ENCODE results near the gene OR6Y1.

The OR6Y1 gene

DNA sequence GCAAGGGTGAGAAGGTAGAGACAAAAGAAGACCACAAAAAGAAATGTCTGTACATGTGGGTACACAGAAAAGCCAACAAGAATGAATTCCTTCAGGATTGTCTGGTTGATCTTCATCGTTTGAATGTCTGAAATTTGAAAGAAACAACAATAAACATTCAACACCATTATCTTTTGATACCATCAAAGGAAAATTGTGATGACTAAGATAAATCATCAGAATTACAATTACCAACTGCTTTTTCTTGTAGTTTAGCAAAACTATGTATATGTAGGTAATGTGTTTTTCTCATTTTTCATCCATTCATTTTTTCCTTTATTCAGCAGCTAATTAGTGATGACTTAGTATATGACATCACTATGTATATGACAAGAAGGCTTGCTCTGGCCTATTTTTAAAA is 25.5 kb upstream of the OR6Y1 start, which contains the start of gene OR10X1:
TSS of gene OR10X1 (minus strand) at position 167 of the 400 bp plus-strand sequence. CDS start at position 167, 0 bp downstream.
- Histone ChIP-seq H3K4me1 (ENCODE audit: low read length) (no peaks in the 10 kb centered on the region), H2AFZ (ENCODE audit: low read depth, low read length) (no peak within 1 kb of the TSS), H3K36me3 (replicated peaks; ENCODE audit: low read depth, low read length) (no peaks in the 10 kb centered on the region), H3K4me3 (ENCODE audit: low read length) (no peak within 1 kb of the TSS), H3K79me2 (ENCODE audit: low read length) (no peaks in the 10 kb centered on the region), H3K9ac (ENCODE audit: low read length) (no peak within 1 kb of the TSS), H4K20me1 (ENCODE audit: insufficient read depth, low read length) (no peaks in the 10 kb centered on the region), H3K27ac (ENCODE audit: low read length) (no peak within 1 kb of the TSS), H3K27me3 (ENCODE audit: low read depth, low read length) (no peaks in the 10 kb centered on the region), H3K9me3 (ENCODE audit: insufficient read depth, low read length) (no peaks in the 10 kb centered on the region), H3K4me2 (ENCODE audit: low read length) (no peak within 1 kb of the TSS)
- TF ChIP-seq, protein P1, sequence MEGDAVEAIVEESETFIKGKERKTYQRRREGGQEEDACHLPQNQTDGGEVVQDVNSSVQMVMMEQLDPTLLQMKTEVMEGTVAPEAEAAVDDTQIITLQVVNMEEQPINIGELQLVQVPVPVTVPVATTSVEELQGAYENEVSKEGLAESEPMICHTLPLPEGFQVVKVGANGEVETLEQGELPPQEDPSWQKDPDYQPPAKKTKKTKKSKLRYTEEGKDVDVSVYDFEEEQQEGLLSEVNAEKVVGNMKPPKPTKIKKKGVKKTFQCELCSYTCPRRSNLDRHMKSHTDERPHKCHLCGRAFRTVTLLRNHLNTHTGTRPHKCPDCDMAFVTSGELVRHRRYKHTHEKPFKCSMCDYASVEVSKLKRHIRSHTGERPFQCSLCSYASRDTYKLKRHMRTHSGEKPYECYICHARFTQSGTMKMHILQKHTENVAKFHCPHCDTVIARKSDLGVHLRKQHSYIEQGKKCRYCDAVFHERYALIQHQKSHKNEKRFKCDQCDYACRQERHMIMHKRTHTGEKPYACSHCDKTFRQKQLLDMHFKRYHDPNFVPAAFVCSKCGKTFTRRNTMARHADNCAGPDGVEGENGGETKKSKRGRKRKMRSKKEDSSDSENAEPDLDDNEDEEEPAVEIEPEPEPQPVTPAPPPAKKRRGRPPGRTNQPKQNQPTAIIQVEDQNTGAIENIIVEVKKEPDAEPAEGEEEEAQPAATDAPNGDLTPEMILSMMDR (IDR thresholded peaks at IDR 0.05; ENCODE audit: low read depth, low read length) = no peak
- TF ChIP-seq EZH2phosphoT487 (IDR thresholded peaks at IDR 0.05; ENCODE audit: low read depth) = no peak

DNA sequence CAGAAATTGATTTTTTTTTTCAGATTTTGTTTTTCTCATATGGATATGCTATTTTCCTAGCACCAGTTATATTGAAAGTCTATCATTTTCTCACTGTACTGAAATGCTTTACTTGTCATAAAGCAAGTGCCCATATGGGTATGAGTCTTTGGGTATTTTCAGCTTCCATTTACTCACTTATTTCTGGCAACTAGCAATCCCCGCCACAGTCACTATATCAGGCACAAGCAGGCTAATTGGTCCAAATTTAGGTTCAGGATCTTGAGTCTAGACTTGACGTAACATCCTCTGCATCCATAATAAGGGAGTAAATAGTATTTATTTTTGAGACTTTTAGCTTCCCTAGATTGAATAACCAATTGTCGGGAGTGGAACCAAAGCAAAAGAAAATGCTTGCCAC is 23.4 kb upstream of the OR6Y1 start:
- Histone ChIP-seq H3K9me3 (ENCODE audit: insufficient read depth, low read length) (no peaks in the 10 kb centered on the region), H3K79me2 (ENCODE audit: low read length) (no peaks in the 10 kb centered on the region), H3K4me1 (ENCODE audit: low read length) (no peaks in the 10 kb centered on the region), H3K4me2 (ENCODE audit: low read length) (no peak overlapping the region), H3K9ac (ENCODE audit: low read length) (no peak overlapping the region), H2AFZ (ENCODE audit: low read depth, low read length) (no peak overlapping the region), H4K20me1 (ENCODE audit: insufficient read depth, low read length) (no peaks in the 10 kb centered on the region), H3K36me3 (replicated peaks; ENCODE audit: low read depth, low read length) (no peaks in the 10 kb centered on the region), H3K27ac (ENCODE audit: low read length) (no peak overlapping the region), H3K4me3 (ENCODE audit: low read length) (no peak overlapping the region), H3K27me3 (ENCODE audit: low read depth, low read length) (no peaks in the 10 kb centered on the region)
- TF ChIP-seq, protein P1 (IDR thresholded peaks at IDR 0.05; ENCODE audit: low read depth, low read length) = no peak
- no peak for TF ChIP-seq EZH2phosphoT487 (IDR thresholded peaks at IDR 0.05; ENCODE audit: low read depth)

DNA sequence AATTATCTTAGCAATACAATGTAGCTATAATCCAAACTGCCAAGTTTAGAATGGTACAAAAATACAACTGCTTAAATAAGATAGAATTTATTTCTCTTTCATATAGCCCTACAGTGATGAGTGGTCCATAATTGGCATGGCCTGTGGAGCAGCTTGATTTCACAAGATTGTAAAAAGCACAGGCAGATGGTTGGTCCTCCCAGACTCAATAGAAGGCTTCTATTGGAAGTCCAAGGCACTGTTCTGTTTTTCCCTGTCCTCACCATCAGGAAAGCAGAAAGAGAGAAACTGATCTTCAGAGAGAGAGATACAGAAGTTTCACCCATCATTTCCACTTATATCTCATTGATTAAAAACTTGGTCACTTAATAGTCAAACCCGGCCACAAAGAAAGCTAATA is 18.0 kb upstream of the OR6Y1 start:
- Histone ChIP-seq H3K36me3 (replicated peaks; ENCODE audit: low read depth, low read length) (no peaks in the 10 kb centered on the region), H3K4me1 (ENCODE audit: low read length) (no peaks in the 10 kb centered on the region), H3K79me2 (ENCODE audit: low read length) (no peaks in the 10 kb centered on the region), H3K9ac (ENCODE audit: low read length) (no peak overlapping the region), H3K27ac (ENCODE audit: low read length) (no peak overlapping the region), H3K27me3 (ENCODE audit: low read depth, low read length) (no peaks in the 10 kb centered on the region), H3K9me3 (ENCODE audit: insufficient read depth, low read length) (no peaks in the 10 kb centered on the region), H4K20me1 (ENCODE audit: insufficient read depth, low read length) (no peaks in the 10 kb centered on the region), H2AFZ (ENCODE audit: low read depth, low read length) (no peak overlapping the region), H3K4me3 (ENCODE audit: low read length) (no peak overlapping the region), H3K4me2 (ENCODE audit: low read length) (no peak overlapping the region)
- TF ChIP-seq EZH2phosphoT487 (IDR thresholded peaks at IDR 0.05; ENCODE audit: low read depth) = no peak
- TF ChIP-seq, protein P1 (IDR thresholded peaks at IDR 0.05; ENCODE audit: low read depth, low read length) = no peak

- Histone ChIP-seq H3K9me3 (ENCODE audit: insufficient read depth, low read length) (no peaks in the 10 kb centered on the region), H2AFZ (ENCODE audit: low read depth, low read length) (no peak within 1 kb of the TSS), H3K9ac (ENCODE audit: low read length) (no peak within 1 kb of the TSS), H3K4me2 (ENCODE audit: low read length) (no peak within 1 kb of the TSS), H3K27me3 (ENCODE audit: low read depth, low read length) (no peaks in the 10 kb centered on the region), H3K27ac (ENCODE audit: low read length) (no peak within 1 kb of the TSS), H3K79me2 (ENCODE audit: low read length) (no peaks in the 10 kb centered on the region), H3K36me3 (replicated peaks; ENCODE audit: low read depth, low read length) (no peaks in the 10 kb centered on the region), H3K4me3 (ENCODE audit: low read length) (no peak within 1 kb of the TSS), H4K20me1 (ENCODE audit: insufficient read depth, low read length) (no peaks in the 10 kb centered on the region), H3K4me1 (ENCODE audit: low read length) (no peaks in the 10 kb centered on the region)
- no peak for TF ChIP-seq EZH2phosphoT487 (IDR thresholded peaks at IDR 0.05; ENCODE audit: low read depth)
- TF ChIP-seq, protein P1 (IDR thresholded peaks at IDR 0.05; ENCODE audit: low read depth, low read length) = no peak
These were observed 16.3 kb upstream of the OR6Y1 start, which contains the start of gene OR6P1 for GRCh38 chr1:158570480-158570879. TSS of gene OR6P1 (minus strand) at chr1:158570580. CDS start at chr1:158563604, 6,976 bp downstream.
